DMS53 treated with DMSO at 0.1 percent for 48 hours (cell line): ENCODE data around the gene ZNF575.
"Not testable (repeated sequence)": the region's sequence is repeated elsewhere in the genome, so short reads cannot be mapped to it uniquely, and the experiment has no call there.

Experiments used
- DNase-seq: peaks from one replicate; lab custom pipeline; 2025; ENCODE audit not compliant: unreplicated experiment; lab: John Stamatoyannopoulos, UW

The ZNF575 gene

GRCh38 chr19:43540381-43540780, 7.4 kb downstream of the ZNF575 start:
- DNase-seq: no peak

GRCh38 chr19:43541920-43542650, 9.1 kb downstream of the ZNF575 start:
- no peak for DNase-seq

- no peak for DNase-seq
These were observed 11.1 kb downstream of the ZNF575 start for GRCh38 chr19:43544077-43544476.

GRCh38 chr19:43545276-43545675, 12.3 kb downstream of the ZNF575 start:
- DNase-seq: no peak

- DNase-seq: no peak
These were observed 13.0 kb downstream of the ZNF575 start for GRCh38 chr19:43545981-43546380.

- no peak for DNase-seq
These were observed 13.6 kb downstream of the ZNF575 start for GRCh38 chr19:43546581-43546980.

GRCh38 chr19:43547926-43548325, 14.9 kb downstream of the ZNF575 start:
- DNase-seq: not testable (repeated sequence)

- DNase-seq: no peak
These were observed 15.7 kb downstream of the ZNF575 start for GRCh38 chr19:43548706-43549105.

- DNase-seq: no peak
These were observed 18.6 kb downstream of the ZNF575 start for GRCh38 chr19:43551399-43552197.

GRCh38 chr19:43552198-43552450, 19.1 kb downstream of the ZNF575 start:
- DNase-seq: no peak

GRCh38 chr19:43552616-43553015, 19.6 kb downstream of the ZNF575 start:
- no peak for DNase-seq

- DNase-seq: no peak
These were observed 20.7 kb downstream of the ZNF575 start for GRCh38 chr19:43553656-43554055.

GRCh38 chr19:43554317-43554895, 21.4 kb downstream of the ZNF575 start:
- DNase-seq: no peak

GRCh38 chr19:43555185-43555770, 22.3 kb downstream of the ZNF575 start:
- DNase-seq: peak; percentile 49

- no peak for DNase-seq
These were observed 27.7 kb downstream of the ZNF575 start for GRCh38 chr19:43560687-43561086.

GRCh38 chr19:43561139-43561970, 28.4 kb downstream of the ZNF575 start:
- no peak for DNase-seq

GRCh38 chr19:43562226-43562697, 29.3 kb downstream of the ZNF575 start:
- DNase-seq: no peak

GRCh38 chr19:43562698-43563241, 29.8 kb downstream of the ZNF575 start:
- no peak for DNase-seq

- DNase-seq: no peak
These were observed 30.9 kb downstream of the ZNF575 start for GRCh38 chr19:43563816-43564457.

- no peak for DNase-seq
These were observed 31.8 kb downstream of the ZNF575 start for GRCh38 chr19:43564800-43565199.
